Stomach smooth muscle (tissue), 2 donors: ENCODE results near the gene OGA.
"Not testable (repeated sequence)": the region's sequence is repeated elsewhere in the genome, so short reads cannot be mapped to it uniquely, and the experiment has no call there.

Experiments used
- H3K27ac ChIP-seq: one replicate; pipeline ENCODE4 v1.7.0; 2013; ENCODE audit warnings: mild to moderate bottlenecking, low read length, inconsistent platforms
- H3K27me3 ChIP-seq, 2 donors: one replicate each; pipeline ENCODE4 v1.7.0; 2013; ENCODE audit warnings: low read length in 2 of 2; ENCODE audit not compliant: insufficient read depth in 2 of 2, control insufficient read depth in 1 of 2
- H3K36me3 ChIP-seq, 2 donors: one replicate each; pipeline ENCODE4 v1.7.0; 2013; ENCODE audit warnings: low read length in 2 of 2; ENCODE audit not compliant: control insufficient read depth in 2 of 2, insufficient read depth in 2 of 2
- H3K4me1 ChIP-seq: one replicate; pipeline ENCODE4 v1.7.0; 2013; ENCODE audit warnings: low read length; ENCODE audit not compliant: control insufficient read depth, insufficient read depth
- H3K4me3 ChIP-seq, 2 donors: one replicate each; pipeline ENCODE4 v1.7.0; 2013; ENCODE audit warnings: low read length in 2 of 2
- H3K9ac ChIP-seq, 2 donors: one replicate each; pipeline ENCODE4 v1.7.0; 2013; ENCODE audit warnings: low read length in 2 of 2, mild to moderate bottlenecking in 1 of 2
- H3K9me3 ChIP-seq, 2 donors: one replicate each; pipeline ENCODE4 v1.7.0; 2013; ENCODE audit warnings: low read length in 2 of 2; ENCODE audit not compliant: control insufficient read depth in 2 of 2
- donor health status: healthy.
- donor health status: Pancreatic carcinoma.

OGA gene

GRCh38 chr10:101793526-101793925 lies 24.7 kb downstream of the OGA start:
- no peaks in the 10 kb centered on the region for H3K9me3 ChIP-seq
- H3K4me1 ChIP-seq: no peaks in the 10 kb centered on the region
- no peak overlapping the region for H3K4me3 ChIP-seq
- no peak overlapping the region for H3K9ac ChIP-seq
- peaks cover 49% of the 10 kb centered on the region in 2 donors for H3K36me3 ChIP-seq
- H3K27me3 ChIP-seq: no peaks in the 10 kb centered on the region
- H3K27ac ChIP-seq: no peak overlapping the region

DNA sequence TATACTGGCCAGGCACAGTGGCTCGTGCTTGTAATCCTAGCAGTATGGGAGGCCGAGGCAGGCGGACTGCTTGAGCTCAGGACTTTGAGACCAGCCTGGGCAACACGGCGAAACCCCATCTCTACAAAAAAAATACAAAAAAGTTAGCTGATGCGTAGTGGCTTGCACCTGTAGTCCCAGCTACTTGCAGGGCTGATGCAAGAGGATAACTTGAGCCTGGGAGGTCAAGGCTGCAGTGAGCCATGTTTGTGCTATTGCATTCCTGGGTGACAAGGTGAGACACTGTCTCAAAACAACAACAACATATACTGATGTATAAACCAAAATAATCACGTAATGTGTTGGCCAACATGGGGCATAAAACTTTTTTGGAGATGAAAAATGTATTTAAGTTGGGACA lies 28.6 kb downstream of the OGA start:
- no peaks in the 10 kb centered on the region for H3K4me1 ChIP-seq
- H3K9ac ChIP-seq: no peak overlapping the region
- peaks cover 47 to 49% of the 10 kb centered on the region in 2 donors for H3K36me3 ChIP-seq
- no peaks in the 10 kb centered on the region for H3K9me3 ChIP-seq
- no peaks in the 10 kb centered on the region for H3K27me3 ChIP-seq
- no peak overlapping the region for H3K4me3 ChIP-seq
- no peak overlapping the region for H3K27ac ChIP-seq

DNA sequence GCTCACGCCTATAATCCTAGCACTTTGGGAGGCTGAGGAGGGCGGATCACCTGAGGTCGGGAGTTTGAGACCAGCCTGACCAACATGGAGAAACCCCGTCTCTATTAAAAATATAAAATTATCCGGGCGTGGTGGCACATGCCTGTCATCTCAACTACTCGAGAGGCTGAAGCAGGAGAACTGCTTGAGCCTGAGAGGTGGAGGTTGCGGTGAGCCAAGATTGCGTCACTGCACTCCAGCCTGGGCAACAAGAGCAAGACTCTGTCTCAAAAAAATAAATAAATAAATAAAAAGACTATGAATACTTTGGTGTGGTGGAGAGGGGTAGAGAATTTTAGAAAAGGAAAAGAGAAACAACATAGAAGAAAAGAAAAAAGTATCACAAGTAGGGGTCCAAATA lies 29.0 kb downstream of the OGA start:
- not testable (repeated sequence) for H3K4me3 ChIP-seq, H3K9me3 ChIP-seq, H3K4me1 ChIP-seq, H3K9ac ChIP-seq, H3K27ac ChIP-seq, H3K27me3 ChIP-seq
- H3K36me3 ChIP-seq: peaks cover 47 to 50% of the 10 kb centered on the region in 2 donors

DNA sequence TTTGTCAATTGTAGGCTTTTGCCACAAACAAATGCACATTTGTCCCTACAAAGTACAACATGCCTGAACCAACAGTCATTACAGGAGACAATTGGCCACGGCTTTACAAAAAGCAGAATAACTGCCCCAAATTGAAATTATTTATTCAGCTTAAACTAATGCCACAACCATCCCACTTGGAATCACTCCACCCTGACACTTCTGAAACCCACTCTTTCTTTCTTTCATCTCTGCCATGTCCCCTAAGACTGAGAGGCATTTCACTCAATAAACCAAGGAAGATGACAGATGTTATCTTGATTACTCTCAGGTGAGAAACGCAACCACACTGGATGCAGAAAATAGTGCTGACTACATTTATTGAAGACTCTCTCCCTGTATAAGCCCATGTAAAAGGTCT lies 32.4 kb downstream of the OGA start:
- no peak overlapping the region for H3K4me3 ChIP-seq
- peaks cover 30 to 33% of the 10 kb centered on the region in 2 donors for H3K36me3 ChIP-seq
- peaks cover 28% of the 10 kb centered on the region for H3K4me1 ChIP-seq
- no peaks in the 10 kb centered on the region for H3K9me3 ChIP-seq
- no peak overlapping the region for H3K27ac ChIP-seq
- H3K9ac ChIP-seq: no peak overlapping the region
- no peaks in the 10 kb centered on the region for H3K27me3 ChIP-seq

DNA sequence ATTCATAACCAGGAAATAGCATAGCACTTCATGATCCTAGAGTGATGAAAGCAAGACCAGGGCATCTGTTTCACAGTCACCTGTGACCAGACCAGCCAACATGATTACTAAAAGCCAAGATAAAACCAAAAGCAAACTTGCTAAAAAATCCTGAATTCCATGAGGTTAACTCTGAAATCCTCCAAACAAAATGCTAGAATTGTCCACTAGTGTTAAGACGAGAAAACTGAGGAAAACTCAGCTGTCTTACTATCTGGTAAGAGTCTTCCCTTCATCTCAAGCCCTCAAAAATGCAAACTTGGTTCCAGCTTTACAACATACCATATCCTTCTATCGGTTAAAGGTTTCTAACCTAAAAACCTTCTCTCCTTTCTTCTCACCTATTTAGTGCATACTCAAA lies 33.7 kb downstream of the OGA start:
- H3K4me3 ChIP-seq: no peak overlapping the region
- no peaks in the 10 kb centered on the region for H3K9me3 ChIP-seq
- peaks cover 3 to 8% of the 10 kb centered on the region in 2 donors for H3K27me3 ChIP-seq
- H3K27ac ChIP-seq: no peak overlapping the region
- H3K4me1 ChIP-seq: peaks cover 41% of the 10 kb centered on the region
- H3K36me3 ChIP-seq: peaks cover 26 to 30% of the 10 kb centered on the region in 2 donors
- peak overlapping the region in 1 of 2 donors; percentile 10 for H3K9ac ChIP-seq

DNA sequence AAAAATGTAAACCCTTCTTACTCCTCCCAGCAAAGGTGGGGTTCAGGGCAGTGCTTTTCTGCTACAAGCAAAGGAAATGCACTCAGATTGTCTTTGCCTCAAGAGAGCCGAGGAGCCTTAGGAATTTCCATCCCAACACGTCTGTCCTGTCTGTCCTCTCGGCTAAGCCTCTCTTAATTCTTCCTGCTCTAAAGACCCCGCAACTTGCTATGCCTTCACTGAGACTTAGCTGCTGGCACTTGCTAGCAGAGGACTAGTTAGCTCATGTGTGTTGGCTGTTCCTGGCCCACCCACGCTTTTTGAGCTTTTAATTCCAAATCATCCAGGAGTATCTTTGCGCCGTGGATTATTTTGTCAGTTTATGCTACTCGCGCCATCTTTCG lies 34.5 kb downstream of the OGA start:
- Histone ChIP-seq H3K4me1 (peaks cover 49% of the 10 kb centered on the region), H3K9me3 (no peaks in the 10 kb centered on the region), H3K27ac (peak overlapping the region; percentile 11), H3K27me3 (peaks cover 7 to 16% of the 10 kb centered on the region in 2 donors), H3K36me3 (peaks cover 22 to 30% of the 10 kb centered on the region in 2 donors), H3K4me3 (peak overlapping the region; percentile 86 to 89), H3K9ac (peak overlapping the region; percentile 79 to 85)

DNA sequence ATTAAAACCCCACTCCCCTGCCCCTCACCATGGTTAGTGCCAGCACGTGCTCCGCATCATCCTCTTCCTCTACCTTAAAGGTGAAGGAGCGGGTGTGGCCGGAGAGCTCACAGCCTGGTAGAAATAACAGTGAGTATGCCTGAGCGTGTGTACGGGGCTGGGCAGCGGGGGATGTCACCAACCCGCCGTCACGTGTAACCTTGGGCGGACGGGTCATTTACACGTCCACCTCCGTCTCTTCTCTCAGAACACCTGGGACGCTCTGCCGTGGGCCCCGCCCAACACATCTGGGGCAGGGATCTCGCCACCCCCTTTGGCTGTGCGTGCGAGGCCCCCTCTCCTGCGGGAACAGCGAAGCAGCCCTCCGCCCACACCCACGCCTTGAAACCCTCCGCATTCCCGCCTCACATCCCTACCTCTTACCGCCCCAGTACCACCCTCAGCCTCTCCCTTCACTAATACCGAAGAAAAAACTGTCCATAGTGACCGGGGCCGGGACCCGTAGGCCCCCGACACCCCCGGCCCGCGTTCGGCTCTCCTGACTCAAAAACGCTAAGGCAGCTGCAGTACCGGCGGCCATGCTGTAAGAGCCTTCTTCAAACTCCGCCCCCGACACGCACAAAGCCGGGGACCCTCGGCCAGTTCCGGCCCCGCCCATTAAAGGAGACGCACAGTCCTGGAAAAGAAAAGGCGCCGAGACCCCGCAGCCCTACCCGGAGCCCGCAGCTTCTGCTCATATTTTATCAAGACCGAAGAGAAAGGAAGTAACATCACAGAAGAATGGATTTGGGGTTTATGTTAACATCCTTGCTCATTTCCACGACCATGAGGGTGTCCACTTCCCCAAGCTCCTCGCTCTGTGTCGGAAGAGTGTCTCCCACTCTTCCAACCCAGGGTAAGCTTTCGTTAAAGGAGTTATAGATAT lies 35.2 kb downstream of the OGA start, which contains the start of gene NPM3:
TSS of gene NPM3 (minus strand) at position 636 of the 925 bp plus-strand sequence. CDS start at position 580, 56 bp downstream.
- Histone ChIP-seq H3K27ac (peak within 1 kb of the TSS; percentile 31), H3K4me3 (peak within 1 kb of the TSS; percentile 86 to 89), H3K9ac (peak within 1 kb of the TSS; percentile 79 to 85), H3K4me1 (peaks cover 50% of the 10 kb centered on the region), H3K27me3 (peaks cover 14 to 23% of the 10 kb centered on the region in 2 donors), H3K36me3 (peaks cover 22 to 30% of the 10 kb centered on the region in 2 donors), H3K9me3 (no peaks in the 10 kb centered on the region)

DNA sequence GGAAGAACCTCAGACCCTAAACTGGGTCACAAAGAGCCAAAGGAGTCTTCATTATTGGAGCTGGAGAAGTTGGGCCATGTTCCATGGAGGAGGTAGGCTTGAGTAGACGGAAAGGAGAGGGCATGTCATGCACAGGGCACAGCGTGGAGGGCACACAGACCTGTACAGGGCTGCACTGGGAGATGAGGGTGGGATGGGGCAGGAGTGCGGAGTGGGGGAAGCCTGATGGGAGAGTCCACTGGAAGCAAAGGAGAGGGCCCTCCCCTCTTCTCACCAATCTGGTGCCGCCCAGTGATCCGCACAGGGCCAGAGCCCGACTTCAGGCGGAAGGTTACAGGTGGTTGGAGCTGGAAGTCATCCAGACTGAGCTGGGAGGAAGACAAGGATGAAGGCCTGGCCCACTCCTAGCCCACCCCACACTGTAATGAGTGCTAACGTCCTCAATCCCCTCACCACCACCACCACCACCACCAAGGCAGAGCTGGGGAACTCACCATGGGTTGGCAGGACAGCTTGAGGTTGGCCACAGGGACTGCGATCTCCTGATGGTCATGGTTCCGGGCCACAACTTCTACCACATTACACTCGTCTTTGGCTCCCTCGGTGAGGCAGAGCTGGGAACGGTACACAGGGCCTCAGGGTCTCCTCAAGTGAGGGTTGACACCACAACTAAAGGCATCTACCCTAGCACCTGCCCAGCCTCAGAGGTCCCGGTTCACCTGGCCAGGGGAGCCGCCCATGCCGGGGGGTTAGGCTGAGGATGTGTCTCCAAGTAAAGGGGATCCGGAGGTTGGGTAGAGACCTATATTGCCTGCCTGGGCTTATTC lies 36.0 kb downstream of the OGA start:
- Histone ChIP-seq H3K4me1 (peaks cover 50% of the 10 kb centered on the region), H3K27ac (no peak overlapping the region), H3K9me3 (no peaks in the 10 kb centered on the region), H3K27me3 (peaks cover 22 to 32% of the 10 kb centered on the region in 2 donors), H3K36me3 (peaks cover 18 to 26% of the 10 kb centered on the region in 2 donors), H3K4me3 (peak overlapping the region; percentile 86 to 89), H3K9ac (peak overlapping the region; percentile 79 to 85)

DNA sequence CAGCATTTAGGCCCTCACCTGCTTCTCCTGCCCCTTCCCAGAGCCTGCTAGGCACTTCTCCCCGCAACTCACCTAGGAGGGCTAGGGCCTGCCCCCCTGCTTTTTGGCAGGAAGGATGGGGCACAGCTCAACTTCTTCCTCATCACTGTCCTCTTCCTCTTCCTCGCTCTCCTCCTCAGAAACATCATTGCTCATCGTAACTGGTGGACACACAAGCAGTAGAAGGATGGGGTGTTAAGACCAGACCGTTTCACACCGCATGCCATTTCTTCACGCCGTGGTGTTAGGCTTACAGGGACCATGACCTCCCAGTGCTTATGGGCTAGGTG lies 36.6 kb downstream of the OGA start:
- no peak overlapping the region for H3K9ac ChIP-seq
- no peak overlapping the region for H3K27ac ChIP-seq
- peak overlapping the region in 1 of 2 donors; percentile 86 for H3K4me3 ChIP-seq
- H3K9me3 ChIP-seq: no peaks in the 10 kb centered on the region
- peaks cover 15 to 22% of the 10 kb centered on the region in 2 donors for H3K36me3 ChIP-seq
- peaks cover 27 to 38% of the 10 kb centered on the region in 2 donors for H3K27me3 ChIP-seq
- peaks cover 50% of the 10 kb centered on the region for H3K4me1 ChIP-seq

- no peak overlapping the region for H3K9ac ChIP-seq
- no peaks in the 10 kb centered on the region for H3K9me3 ChIP-seq
- H3K27ac ChIP-seq: no peak overlapping the region
- peaks cover 54% of the 10 kb centered on the region for H3K4me1 ChIP-seq
- H3K27me3 ChIP-seq: peaks cover 27 to 41% of the 10 kb centered on the region in 2 donors
- H3K36me3 ChIP-seq: peaks cover 11 to 19% of the 10 kb centered on the region in 2 donors
- no peak overlapping the region for H3K4me3 ChIP-seq
Observed at GRCh38 chr10:101780818-101781654, 37.2 kb downstream of the OGA start.
